EL (cell line): ENCODE measurements around the gene CIAO3.
A peak's percentile ranks its signal among the peaks of the same experiment; 100 is the strongest.

Source experiments
- DNase-seq: peaks from one replicate; pipeline ENCODE4 v3.0.0-alpha.2; 2016

CIAO3 gene

DNA sequence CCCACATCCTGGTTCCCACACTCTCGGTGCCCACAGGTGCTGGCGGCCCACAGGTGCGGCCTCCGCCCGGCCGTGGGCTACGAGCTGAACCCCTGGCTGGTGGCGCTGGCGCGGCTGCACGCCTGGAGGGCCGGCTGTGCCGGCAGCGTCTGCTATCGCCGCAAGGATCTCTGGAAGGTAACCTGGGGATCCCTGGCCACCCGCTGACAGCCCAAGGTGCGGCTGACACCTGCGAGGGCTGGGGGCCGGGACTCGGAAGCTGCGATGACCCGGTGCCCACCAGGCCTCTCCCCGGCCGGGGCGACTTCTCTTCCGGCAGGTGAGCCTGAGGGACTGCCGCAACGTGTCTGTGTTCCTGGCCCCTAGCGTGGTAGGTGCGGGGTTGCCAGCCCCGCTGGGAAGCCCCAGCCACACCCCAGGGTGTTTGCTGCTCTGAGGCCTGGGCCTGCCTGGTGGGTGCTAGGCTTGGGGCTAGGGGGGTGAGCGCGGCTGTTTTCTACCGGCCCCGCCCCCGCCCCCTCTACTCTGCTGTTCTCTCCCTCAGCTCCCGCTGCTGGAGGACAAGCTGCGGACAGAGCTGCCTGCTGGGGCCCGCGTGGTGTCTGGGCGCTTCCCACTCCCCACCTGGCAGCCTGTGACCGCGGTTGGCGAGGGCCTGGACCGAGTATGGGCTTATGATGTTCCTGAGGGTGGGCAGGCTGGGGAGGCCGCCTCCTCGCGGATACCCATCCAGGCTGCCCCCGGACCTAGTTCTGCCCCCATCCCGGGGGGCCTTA lies 18.8 kb downstream of the CIAO3 start:
- DNase-seq = no peak

GRCh38 chr16:720990-721764 lies 19.6 kb downstream of the CIAO3 start, which contains the start of gene ANTKMT:
TSS of gene ANTKMT (plus strand) at chr16:721146. CDS start at chr16:721275, 129 bp downstream.
- DNase-seq = peak; percentile 79

DNA sequence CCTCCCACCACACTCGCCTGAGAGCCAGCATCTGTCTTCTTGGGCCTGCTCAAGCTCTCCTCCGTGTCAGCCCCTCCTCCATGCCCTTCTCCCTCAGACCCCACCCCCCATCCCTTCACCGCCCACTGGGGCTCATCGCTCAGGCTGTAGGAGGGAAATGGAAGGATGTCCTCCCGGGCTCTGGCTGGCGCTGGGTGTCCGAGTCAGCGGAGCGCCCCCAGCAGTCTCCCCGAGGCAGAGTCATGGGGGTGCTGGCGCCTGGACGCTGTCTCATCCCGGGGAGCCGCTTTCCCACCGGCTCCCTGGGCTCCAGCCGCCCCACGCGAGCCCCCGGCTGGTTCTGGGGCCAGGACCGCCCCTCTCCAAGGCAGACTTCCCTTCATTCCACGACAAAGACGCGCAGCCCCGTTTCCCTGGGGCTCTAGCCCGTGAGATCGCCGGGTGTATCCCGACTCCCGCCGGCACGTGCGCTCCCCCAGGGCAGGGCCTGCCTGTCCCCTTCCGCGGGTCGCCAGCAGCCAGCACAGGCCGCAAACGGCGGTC lies 20.3 kb downstream of the CIAO3 start:
- peak; percentile 88 for DNase-seq

- DNase-seq = peak; percentile 32
These were observed 20.9 kb downstream of the CIAO3 start for GRCh38 chr16:719815-720446.

DNA sequence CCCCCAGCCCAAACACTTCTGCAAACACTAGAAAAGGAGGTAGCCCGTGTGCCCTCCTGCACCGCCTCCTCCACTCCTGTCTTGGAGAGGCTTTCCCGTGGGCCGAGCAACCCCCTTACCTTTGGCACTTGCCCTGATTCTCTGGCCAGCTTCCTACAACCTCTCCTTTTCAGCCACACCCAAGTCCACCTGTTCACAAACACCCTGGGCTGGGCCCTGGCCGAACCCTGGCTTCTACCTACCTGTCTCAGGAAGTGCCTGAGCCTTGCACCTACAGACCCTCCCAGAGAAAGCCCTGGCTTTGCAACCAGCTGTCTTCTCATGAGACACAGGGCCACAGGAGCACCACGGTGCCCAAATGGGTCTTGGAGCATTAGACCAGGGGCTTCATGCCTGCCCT lies 21.9 kb downstream of the CIAO3 start:
- DNase-seq = no peak

- no peak for DNase-seq
These were observed 22.4 kb downstream of the CIAO3 start for GRCh38 chr16:718389-718788.

GRCh38 chr16:717450-718245 lies 23.1 kb downstream of the CIAO3 start:
- no peak for DNase-seq

- no peak for DNase-seq
These were observed 23.9 kb downstream of the CIAO3 start for GRCh38 chr16:716768-717325.

- peak; percentile 51 for DNase-seq
These were observed 24.6 kb downstream of the CIAO3 start for GRCh38 chr16:716200-716568.

- DNase-seq = peak; percentile 38
These were observed 25.2 kb downstream of the CIAO3 start for GRCh38 chr16:715477-716199.

- peak; percentile 89 for DNase-seq
These were observed 26.0 kb downstream of the CIAO3 start, which contains the start of gene METRN for GRCh38 chr16:714558-715476. TSS of gene METRN (plus strand) at chr16:715118. CDS start at chr16:715290, 172 bp downstream.

- DNase-seq = peak; percentile 54
These were observed 26.7 kb downstream of the CIAO3 start for GRCh38 chr16:714079-714478.

GRCh38 chr16:712740-713250 lies 28.0 kb downstream of the CIAO3 start:
- peak; percentile 97 for DNase-seq

GRCh38 chr16:711548-712320 lies 29.1 kb downstream of the CIAO3 start:
- peak; percentile 66 for DNase-seq

- DNase-seq = no peak
These were observed 29.7 kb downstream of the CIAO3 start for GRCh38 chr16:711084-711483.

GRCh38 chr16:710500-711075 lies 30.2 kb downstream of the CIAO3 start:
- no peak for DNase-seq

- DNase-seq = peak; percentile 66
These were observed 31.0 kb downstream of the CIAO3 start for GRCh38 chr16:709566-710499.

DNA sequence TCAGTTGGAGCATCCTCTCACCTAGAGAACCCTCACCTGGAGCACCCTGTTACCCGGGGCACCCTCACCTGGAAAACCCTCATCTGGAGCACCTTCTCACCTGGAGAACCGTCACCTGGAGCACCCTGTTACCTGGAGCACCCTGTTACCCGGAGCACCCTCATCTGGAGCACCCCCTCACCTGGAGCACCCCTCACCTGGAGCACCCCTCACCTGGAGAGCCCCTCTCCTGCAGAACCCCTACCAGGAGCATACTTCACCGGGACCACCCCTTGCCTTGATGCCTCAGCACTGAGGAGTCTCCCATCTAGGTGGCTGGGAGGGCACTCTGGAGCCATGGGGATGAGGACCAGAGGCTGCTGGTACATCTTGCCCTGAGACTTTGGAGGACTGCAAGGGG lies 31.8 kb downstream of the CIAO3 start:
- DNase-seq = no peak
